GM10266 (cell line): ENCODE measurements around the gene HOXA6.

ENCODE experiments used
- DNase-seq: peaks from one replicate; pipeline ENCODE4 v3.0.0; 2012; ENCODE audit errors: extremely low spot score
- TF ChIP-seq, protein P1 (sequence below): IDR thresholded peaks from 2 replicates; pipeline ENCODE4 v1.5.1; 2012; ENCODE audit warnings: mild to moderate bottlenecking, low read depth; ENCODE audit not compliant: control insufficient read depth, insufficient read depth; ENCODE audit errors: missing control alignments

HOXA6 gene

DNA sequence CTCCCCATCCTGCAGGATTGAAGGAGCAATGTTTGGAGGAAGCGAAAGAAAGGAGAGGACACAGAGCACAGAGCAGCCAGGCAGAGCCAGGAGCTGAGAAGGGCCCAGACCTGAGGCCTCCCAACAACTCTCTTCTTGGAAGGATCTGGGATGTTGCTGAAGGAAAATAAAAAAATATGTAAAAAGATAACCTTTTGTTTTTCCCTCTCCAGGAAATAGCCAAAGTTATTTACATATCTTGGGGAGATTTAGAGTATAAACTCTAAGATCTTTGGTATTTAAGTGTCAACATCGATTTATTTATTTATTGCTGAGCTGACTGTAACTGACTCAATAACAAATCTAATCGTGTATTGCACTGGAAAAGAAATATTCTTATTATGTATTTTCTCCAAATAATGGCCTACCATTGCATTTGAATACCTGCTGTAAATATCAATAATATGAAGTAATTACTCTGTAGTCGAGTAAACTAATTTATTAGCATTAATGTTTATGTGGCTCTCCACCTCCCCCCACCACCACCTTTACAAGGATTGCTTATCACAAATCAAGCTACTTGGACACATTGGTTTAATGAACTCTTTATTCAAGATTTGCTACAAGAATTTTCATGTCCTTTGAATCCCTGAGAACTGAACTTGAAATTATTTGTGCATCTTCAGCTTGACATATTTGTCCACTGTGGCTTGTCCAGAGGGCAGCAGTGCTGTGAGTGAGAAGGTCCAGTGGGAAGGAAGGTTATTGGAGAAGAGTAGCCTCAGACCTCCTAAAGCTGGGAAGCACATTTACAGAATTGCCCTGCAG lies 39.3 kb upstream of the HOXA6 start:
- TF ChIP-seq, protein P1, sequence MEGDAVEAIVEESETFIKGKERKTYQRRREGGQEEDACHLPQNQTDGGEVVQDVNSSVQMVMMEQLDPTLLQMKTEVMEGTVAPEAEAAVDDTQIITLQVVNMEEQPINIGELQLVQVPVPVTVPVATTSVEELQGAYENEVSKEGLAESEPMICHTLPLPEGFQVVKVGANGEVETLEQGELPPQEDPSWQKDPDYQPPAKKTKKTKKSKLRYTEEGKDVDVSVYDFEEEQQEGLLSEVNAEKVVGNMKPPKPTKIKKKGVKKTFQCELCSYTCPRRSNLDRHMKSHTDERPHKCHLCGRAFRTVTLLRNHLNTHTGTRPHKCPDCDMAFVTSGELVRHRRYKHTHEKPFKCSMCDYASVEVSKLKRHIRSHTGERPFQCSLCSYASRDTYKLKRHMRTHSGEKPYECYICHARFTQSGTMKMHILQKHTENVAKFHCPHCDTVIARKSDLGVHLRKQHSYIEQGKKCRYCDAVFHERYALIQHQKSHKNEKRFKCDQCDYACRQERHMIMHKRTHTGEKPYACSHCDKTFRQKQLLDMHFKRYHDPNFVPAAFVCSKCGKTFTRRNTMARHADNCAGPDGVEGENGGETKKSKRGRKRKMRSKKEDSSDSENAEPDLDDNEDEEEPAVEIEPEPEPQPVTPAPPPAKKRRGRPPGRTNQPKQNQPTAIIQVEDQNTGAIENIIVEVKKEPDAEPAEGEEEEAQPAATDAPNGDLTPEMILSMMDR: no peak
- no peak for DNase-seq

DNA sequence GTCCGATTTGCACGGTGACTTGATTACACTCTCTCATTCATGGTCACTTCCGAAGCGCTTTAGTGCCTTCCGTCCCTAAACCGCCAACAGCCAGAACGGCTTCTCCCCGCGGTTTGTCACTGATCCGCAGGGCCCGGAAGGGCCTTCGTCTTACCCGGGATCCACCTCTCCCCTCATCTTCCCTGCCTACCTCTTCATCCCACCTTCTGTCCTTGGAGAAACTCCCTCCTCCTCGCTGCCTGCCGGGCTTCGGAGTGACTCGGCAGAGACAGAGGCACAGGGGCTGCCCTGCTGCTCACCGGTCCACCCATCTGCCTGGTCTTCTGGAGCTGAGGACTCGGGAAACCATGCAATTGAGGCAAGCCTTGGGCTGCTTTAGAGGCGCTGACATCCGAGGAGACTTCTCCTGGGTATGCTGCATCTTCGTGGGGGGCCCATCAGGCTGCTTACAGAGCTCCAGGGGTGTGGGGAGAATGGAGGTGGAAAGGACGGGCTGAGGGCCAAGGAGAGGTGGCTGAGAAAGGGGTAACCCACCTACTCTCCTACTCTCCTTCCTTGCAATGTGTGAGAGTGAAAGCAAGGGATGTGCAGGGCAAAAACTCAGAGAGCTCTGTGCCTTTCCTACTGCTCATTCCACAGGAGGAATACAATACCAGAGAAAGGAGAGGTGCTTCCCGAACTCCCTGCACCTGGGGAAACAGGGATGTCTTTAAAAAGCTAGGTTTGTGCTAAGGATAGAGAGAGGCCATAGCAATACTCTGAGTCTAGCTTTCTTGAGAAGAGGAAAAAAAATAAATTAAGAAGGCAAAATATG lies 38.5 kb upstream of the HOXA6 start:
- TF ChIP-seq, protein P1: no peak
- DNase-seq: no peak

DNA sequence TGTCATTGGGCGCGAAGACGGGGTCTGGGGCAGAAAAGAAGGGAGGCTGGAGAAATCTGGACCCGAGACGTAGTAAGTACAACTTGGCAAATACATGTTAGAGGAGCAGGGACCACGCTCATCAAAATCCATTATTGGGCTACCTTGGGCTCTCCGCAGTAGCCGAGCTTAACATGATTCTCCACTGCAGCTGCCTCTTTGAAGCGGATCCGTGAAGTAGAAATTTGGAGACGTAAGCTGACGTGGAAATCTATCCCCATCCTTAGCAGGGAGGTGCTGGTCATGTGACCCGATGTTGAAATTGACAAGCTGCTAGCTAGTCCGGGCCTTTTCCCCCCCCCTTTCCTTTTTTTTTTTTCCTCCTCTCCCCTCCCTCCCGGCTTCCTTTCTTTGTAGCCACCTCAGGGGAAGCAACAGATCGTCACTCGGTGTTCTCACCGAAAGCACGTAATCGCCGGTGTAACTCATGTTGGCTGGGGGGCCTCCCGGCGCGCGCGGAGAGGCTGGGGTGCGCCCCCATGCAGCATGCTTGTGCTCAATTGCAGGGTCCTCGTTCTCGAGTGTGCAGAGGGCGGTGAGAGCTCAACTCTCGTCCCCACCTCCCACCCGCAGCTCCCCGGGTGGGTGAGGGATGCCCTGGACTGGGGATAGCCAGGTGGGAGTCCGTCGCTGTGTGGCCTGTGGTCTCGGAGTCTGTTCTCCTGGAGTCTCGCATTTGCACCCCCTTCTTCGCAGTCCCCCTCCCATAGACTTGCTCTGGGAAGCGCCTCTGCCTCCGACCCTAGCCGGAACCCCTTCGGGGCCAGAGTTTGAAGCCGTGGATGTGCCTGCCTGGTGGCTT lies 37.7 kb upstream of the HOXA6 start, which contains the start of gene HOXA11:
Gene HOXA11 (minus strand): TSS at position 220 of the 841 bp plus-strand sequence. CDS start 88 bp downstream, at position 132.
- TF ChIP-seq, protein P1: no peak
- no peak for DNase-seq

DNA sequence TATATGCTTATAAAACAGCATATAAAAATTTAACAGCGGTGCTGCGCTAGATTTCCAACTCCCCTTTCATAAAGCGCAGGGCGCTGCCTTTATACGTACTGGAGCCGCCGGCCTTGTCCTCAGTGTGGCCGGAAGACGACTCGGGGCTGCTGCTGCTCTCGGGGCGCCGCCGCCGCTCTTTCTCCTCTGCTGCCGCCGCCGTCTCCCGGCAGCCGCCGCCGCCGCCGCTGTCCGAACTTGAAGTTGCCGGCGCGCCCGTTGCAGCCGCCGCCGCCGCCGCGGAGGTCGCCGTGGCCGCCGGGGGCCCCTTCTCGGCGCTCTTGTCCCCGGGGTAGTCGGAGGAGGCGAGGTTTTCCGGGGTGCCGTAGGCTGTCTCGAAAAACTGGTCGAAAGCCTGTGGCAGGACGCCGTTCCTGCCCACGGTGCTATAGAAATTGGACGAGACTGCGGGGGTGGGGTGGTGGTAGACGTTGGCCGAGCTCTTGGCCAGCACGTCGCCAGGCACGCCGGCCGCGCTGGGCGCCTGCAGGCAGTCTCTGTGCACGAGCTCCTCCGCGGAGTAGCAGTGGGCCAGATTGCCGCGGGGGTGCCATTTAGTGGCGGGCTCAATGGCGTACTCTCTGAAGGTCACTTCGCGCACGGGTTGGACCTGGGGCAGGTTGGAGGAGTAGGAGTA lies 36.9 kb upstream of the HOXA6 start:
- TF ChIP-seq, protein P1: no peak
- DNase-seq: no peak

DNA sequence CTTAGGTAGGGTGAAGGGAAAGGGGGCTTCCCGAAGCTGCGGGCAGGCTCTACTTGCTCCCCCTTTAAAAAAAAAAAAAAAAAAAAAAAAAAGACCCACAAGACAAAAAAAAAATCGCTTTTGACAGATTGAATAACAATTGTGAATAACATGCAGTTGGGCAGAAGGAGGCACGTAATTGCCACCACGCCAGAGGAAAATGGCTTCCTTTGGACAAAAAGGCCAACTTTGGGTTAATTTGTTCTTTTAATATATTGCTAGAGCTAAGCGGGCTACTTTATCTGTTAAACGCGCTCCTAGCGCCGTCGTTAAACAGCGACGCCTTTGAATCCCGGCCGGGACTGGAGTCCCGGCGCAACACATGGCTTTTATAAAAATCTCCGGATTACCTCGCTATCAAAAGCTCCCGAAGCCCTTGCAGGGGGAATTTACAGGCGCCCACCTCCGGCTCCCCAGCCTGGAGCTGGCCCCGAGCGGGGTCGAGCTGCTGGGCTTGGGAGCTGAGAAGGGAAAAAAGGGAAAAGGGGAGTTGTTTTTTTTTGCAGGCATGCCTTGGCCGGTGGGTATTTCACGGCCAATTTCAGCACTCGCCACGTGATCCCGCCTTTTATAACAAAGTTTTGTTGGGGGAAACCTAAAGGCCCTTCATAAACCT lies 36.2 kb upstream of the HOXA6 start:
- TF ChIP-seq, protein P1: no peak
- DNase-seq: no peak
